Stimulated activated CD8-positive, alpha-beta memory T cell treated with anti-CD3 and anti-CD28 coated beads, Interleukin-7, amount 100 ng/mL, for 24 hours (primary cell): ENCODE measurements around the gene NPPA.

ENCODE experiments used
- DNase-seq: peaks from one replicate; pipeline ENCODE4 v3.0.0-alpha.2; 2020; ENCODE audit warnings: low read depth

NPPA gene

GRCh38 chr1:11874258-11874562, 26.6 kb upstream of the NPPA start:
- no peak for DNase-seq

GRCh38 chr1:11873395-11874257, 26.0 kb upstream of the NPPA start:
- no peak for DNase-seq

- DNase-seq = no peak
Observed at GRCh38 chr1:11872545-11872944, 25.0 kb upstream of the NPPA start.

GRCh38 chr1:11869650-11870207, 22.1 kb upstream of the NPPA start:
- DNase-seq = no peak

- no peak for DNase-seq
Observed at GRCh38 chr1:11869104-11869503, 21.5 kb upstream of the NPPA start.

GRCh38 chr1:11868331-11868980, 20.9 kb upstream of the NPPA start:
- DNase-seq = no peak

- DNase-seq = no peak
Observed at GRCh38 chr1:11862890-11863289, 15.3 kb upstream of the NPPA start.

GRCh38 chr1:11860587-11860986, 13.0 kb upstream of the NPPA start:
- no peak for DNase-seq

- no peak for DNase-seq
Observed at GRCh38 chr1:11860083-11860482, 12.5 kb upstream of the NPPA start.

GRCh38 chr1:11858968-11859871, 11.6 kb upstream of the NPPA start:
- DNase-seq = peak; percentile 49

GRCh38 chr1:11858613-11858967, 11.0 kb upstream of the NPPA start, which contains the start of gene NPPB:
NPPB (minus strand) TSS chr1:11858945; CDS start chr1:11858833, 112 bp downstream.
- no peak for DNase-seq

- no peak for DNase-seq
Observed at GRCh38 chr1:11858158-11858557, 10.6 kb upstream of the NPPA start.

GRCh38 chr1:11857164-11857851, 9.7 kb upstream of the NPPA start:
- DNase-seq = no peak

GRCh38 chr1:11856698-11857097, 9.1 kb upstream of the NPPA start:
- DNase-seq = no peak

GRCh38 chr1:11855430-11855829, 7.8 kb upstream of the NPPA start:
- DNase-seq = no peak

- DNase-seq = no peak
Observed at GRCh38 chr1:11854519-11854918, 6.9 kb upstream of the NPPA start.

- DNase-seq = no peak
Observed at GRCh38 chr1:11851180-11851579, 3.6 kb upstream of the NPPA start.

GRCh38 chr1:11850156-11850555, 2.6 kb upstream of the NPPA start:
- no peak for DNase-seq

- DNase-seq = no peak
Observed at GRCh38 chr1:11848373-11848700, 754 bp upstream of the NPPA start.

GRCh38 chr1:11845641-11846335, 1.8 kb downstream of the NPPA start:
- no peak for DNase-seq
